ENCODE results near the gene CCDC57. TPM values are rescaled to one million over a fixed set of nuclear protein-coding genes. Genes with fewer than 3 reads are reported as not detected.

Gene CCDC57
- total RNA-seq, 4 donors from 2014 or later = 23.5 to 87.5 (median 48.3) TPM

- in situ Hi-C loops (cut with MboI; ENCODE audit: low pct_ligation_motif_present in 1 of 4, low pct_unique_long_range_greater_than_20kb in 1 of 4, low sequenced_read_pairs in 3 of 4) = no loop called here
- Histone ChIP-seq H3K9me3 (no peaks in the 10 kb centered on the region), H3K27me3 (no peaks in the 10 kb centered on the region), H3K4me1 (peaks cover 36 to 62% (median 44%) of the 10 kb centered on the region in 4 donors), H3K4me3 (no peak overlapping the region), H3K27ac (peak overlapping the region; percentile 64 to 85 (median 74)), H3K36me3 (peaks cover 0 to 51% (median 33%) of the 10 kb centered on the region in 4 donors)
- intact Hi-C loops (cut with DNase I; ENCODE audit: low total_unique reads) = no loop called here
- 92% methylated on average over 5 of the region's 5 CpGs; no CpG with 5 or more reads in 1 of the 2 donors for WGBS, 2 donors (ENCODE audit: low coverage in 1 of 2)
- TF ChIP-seq CTCF (IDR thresholded peaks at IDR 0.05) (no peak), POLR2A (IDR thresholded peaks at IDR 0.05) (no peak), POLR2AphosphoS5 (IDR thresholded peaks at IDR 0.05) (no peak), EP300 (IDR thresholded peaks at IDR 0.05; ENCODE audit: low read depth) (no peak)
- no peak for DNase-seq
Observed at GRCh38 chr17:82246040-82246364, 33.4 kb upstream of the CCDC57 start.

GRCh38 chr17:82245134-82246039 lies 32.7 kb upstream of the CCDC57 start:
- DNase-seq = no peak
- intact Hi-C loops (cut with DNase I; ENCODE audit: low total_unique reads) = no loop called here
- peak overlapping the region in 3 of 4 donors; percentile 69 to 85 (median 79) for H3K27ac ChIP-seq

GRCh38 chr17:82244413-82245133 lies 31.9 kb upstream of the CCDC57 start:
- Histone ChIP-seq H3K27me3 (no peaks in the 10 kb centered on the region), H3K9me3 (no peaks in the 10 kb centered on the region), H3K4me3 (no peak overlapping the region), H3K36me3 (peaks cover 0 to 37% (median 26%) of the 10 kb centered on the region in 4 donors), H3K27ac (peak overlapping the region in 2 of 4 donors; percentile 2 to 78), H3K4me1 (peaks cover 50 to 76% (median 58%) of the 10 kb centered on the region in 4 donors)
- TF ChIP-seq POLR2A (IDR thresholded peaks at IDR 0.05) (no peak), EP300 (IDR thresholded peaks at IDR 0.05; ENCODE audit: low read depth) (no peak), POLR2AphosphoS5 (IDR thresholded peaks at IDR 0.05) (no peak), CTCF (IDR thresholded peaks at IDR 0.05) (peak; percentile 46 to 77 (median 57))
- DNase-seq = peak; percentile 34
- 38 to 83% methylated on average over 5 to 39 of the region's 39 CpGs for WGBS, 2 donors (ENCODE audit: low coverage in 1 of 2)
- intact Hi-C loops (cut with DNase I; ENCODE audit: low total_unique reads) = no loop called here
- in situ Hi-C loops (cut with MboI; ENCODE audit: low pct_ligation_motif_present in 1 of 4, low pct_unique_long_range_greater_than_20kb in 1 of 4, low sequenced_read_pairs in 3 of 4) = no loop called here

More at GRCh38 chr17:82245134-82246039, 32.7 kb upstream of the CCDC57 start:
- no peak for TF ChIP-seq POLR2A (IDR thresholded peaks at IDR 0.05)
- no peak for TF ChIP-seq EP300 (IDR thresholded peaks at IDR 0.05; ENCODE audit: low read depth)
- TF ChIP-seq CTCF (IDR thresholded peaks at IDR 0.05) = no peak
- no peak for TF ChIP-seq POLR2AphosphoS5 (IDR thresholded peaks at IDR 0.05)
- H3K9me3 ChIP-seq = no peaks in the 10 kb centered on the region
- WGBS, 2 donors (ENCODE audit: low coverage in 1 of 2) = 80 to 87% methylated on average over 1 to 46 of the region's 47 CpGs
- in situ Hi-C loops (cut with MboI; ENCODE audit: low pct_ligation_motif_present in 1 of 4, low pct_unique_long_range_greater_than_20kb in 1 of 4, low sequenced_read_pairs in 3 of 4) = no loop called here
- H3K4me1 ChIP-seq = peaks cover 42 to 68% (median 50%) of the 10 kb centered on the region in 4 donors
- peaks cover 0 to 45% (median 30%) of the 10 kb centered on the region in 4 donors for H3K36me3 ChIP-seq
- H3K27me3 ChIP-seq = no peaks in the 10 kb centered on the region
- H3K4me3 ChIP-seq = no peak overlapping the region

Data from transverse colon (tissue), 4 donors.